Mucosa of stomach (tissue), 1 donor: ENCODE results near the gene NRXN2.

Experiments
- H3K27me3 ChIP-seq: one replicate; pipeline ENCODE4 v1.7.0; 2013; ENCODE audit warnings: mild to moderate bottlenecking, low read length; ENCODE audit not compliant: control insufficient read depth, insufficient read depth
- H3K36me3 ChIP-seq: one replicate; pipeline ENCODE4 v1.7.0; 2013; ENCODE audit warnings: low read length; ENCODE audit not compliant: control insufficient read depth, insufficient read depth
- H3K4me1 ChIP-seq: one replicate; pipeline ENCODE4 v1.7.0; 2013; ENCODE audit warnings: mild to moderate bottlenecking, low read length; ENCODE audit not compliant: control insufficient read depth, insufficient read depth
- H3K4me3 ChIP-seq: one replicate; pipeline ENCODE4 v1.7.0; 2013; ENCODE audit warnings: low read length
- H3K9ac ChIP-seq: one replicate; pipeline ENCODE4 v1.7.0; 2013; ENCODE audit warnings: mild to moderate bottlenecking, low read length, moderate library complexity
- H3K9me3 ChIP-seq: one replicate; pipeline ENCODE4 v1.7.0; 2013; ENCODE audit warnings: mild to moderate bottlenecking, low read length, moderate library complexity; ENCODE audit not compliant: control insufficient read depth
- donor health status: Pancreatic carcinoma.

Gene NRXN2

GRCh38 chr11:64556721-64557250, 166.2 kb downstream of the NRXN2 start:
- Histone ChIP-seq H3K27me3 (peaks cover 6% of the 10 kb centered on the region), H3K9ac (no peak overlapping the region), H3K9me3 (no peaks in the 10 kb centered on the region), H3K36me3 (no peaks in the 10 kb centered on the region), H3K4me3 (no peak overlapping the region), H3K4me1 (no peaks in the 10 kb centered on the region)
